ENCODE measurements around the gene TIGD1. TPM values are rescaled to one million over a fixed set of nuclear protein-coding genes. Genes with fewer than 3 reads are reported as not detected.

TIGD1 gene
- total and polyA plus RNA-seq, 11 donors: 0.99 to 3.8 (median 1.6) TPM

DNA sequence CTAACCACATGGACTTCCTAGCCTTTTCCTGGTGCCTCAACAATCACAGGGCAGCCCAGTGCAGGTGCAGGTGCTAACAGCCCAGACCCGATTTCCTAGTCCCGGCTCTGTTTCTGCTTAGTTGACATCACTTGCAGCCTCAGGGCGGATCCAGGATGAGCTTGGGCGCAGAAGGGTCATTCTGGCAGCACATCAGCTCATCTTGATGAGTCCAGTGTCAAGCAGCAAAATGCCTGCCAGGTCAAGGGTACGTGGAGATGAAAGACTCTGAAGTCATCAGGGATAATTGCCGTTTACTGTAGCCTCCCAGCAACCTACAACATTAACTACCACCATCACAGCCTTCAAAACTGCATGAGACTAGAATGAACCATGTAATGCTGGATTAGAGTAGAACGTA lies 43.6 kb upstream of the TIGD1 start:
- intact Hi-C loops (cut with DNase I): no loop called here
- Histone ChIP-seq H3K36me3 (no peaks in the 10 kb centered on the region), H3K9me3 (no peaks in the 10 kb centered on the region), H3K4me1 (peaks cover 0 to 18% (median 4%) of the 10 kb centered on the region in 12 donors), H3K4me3 (no peak overlapping the region), H3K27ac (no peak overlapping the region), H3K27me3 (no peaks in the 10 kb centered on the region)
- 76 to 93% (median 85%) methylated on average over 7 of the region's 7 CpGs for WGBS, 4 donors
- DNase-seq (no peak), ATAC-seq (no peak)
- no peak for TF ChIP-seq POLR2A (IDR thresholded peaks at IDR 0.05)
- TF ChIP-seq, protein P1, sequence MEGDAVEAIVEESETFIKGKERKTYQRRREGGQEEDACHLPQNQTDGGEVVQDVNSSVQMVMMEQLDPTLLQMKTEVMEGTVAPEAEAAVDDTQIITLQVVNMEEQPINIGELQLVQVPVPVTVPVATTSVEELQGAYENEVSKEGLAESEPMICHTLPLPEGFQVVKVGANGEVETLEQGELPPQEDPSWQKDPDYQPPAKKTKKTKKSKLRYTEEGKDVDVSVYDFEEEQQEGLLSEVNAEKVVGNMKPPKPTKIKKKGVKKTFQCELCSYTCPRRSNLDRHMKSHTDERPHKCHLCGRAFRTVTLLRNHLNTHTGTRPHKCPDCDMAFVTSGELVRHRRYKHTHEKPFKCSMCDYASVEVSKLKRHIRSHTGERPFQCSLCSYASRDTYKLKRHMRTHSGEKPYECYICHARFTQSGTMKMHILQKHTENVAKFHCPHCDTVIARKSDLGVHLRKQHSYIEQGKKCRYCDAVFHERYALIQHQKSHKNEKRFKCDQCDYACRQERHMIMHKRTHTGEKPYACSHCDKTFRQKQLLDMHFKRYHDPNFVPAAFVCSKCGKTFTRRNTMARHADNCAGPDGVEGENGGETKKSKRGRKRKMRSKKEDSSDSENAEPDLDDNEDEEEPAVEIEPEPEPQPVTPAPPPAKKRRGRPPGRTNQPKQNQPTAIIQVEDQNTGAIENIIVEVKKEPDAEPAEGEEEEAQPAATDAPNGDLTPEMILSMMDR (IDR thresholded peaks at IDR 0.05): no peak

DNA sequence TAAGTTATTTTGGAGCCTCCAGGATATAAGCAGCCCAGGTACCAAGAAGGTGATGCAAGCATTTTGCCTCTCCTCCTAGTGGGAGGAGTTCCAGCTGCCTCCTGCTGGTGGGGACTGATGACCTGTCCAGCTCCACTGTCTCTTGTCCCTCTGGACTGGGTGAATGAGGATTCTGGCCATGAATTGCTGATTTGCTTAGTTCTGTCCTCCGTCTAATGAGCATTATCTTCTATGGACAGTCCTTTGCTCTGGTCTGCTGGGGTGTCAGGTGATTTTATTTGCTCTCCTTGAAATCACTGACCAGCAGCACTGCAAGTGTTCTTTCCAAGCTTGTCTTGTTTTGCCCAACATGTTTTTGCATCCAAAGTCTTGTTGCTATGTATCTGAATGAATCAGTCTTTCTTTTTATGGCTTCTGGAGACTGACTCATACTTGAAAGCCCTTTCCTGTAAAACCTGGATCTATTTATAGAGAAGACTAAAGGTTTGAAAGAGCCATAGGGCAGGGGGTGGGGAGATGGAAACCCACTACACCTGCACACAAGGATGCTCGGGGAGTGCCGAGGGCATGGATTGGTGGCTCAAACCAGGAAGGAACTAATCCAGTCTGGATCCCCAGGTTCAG lies 42.5 kb upstream of the TIGD1 start:
- intact Hi-C loops (cut with DNase I): no loop called here

DNA sequence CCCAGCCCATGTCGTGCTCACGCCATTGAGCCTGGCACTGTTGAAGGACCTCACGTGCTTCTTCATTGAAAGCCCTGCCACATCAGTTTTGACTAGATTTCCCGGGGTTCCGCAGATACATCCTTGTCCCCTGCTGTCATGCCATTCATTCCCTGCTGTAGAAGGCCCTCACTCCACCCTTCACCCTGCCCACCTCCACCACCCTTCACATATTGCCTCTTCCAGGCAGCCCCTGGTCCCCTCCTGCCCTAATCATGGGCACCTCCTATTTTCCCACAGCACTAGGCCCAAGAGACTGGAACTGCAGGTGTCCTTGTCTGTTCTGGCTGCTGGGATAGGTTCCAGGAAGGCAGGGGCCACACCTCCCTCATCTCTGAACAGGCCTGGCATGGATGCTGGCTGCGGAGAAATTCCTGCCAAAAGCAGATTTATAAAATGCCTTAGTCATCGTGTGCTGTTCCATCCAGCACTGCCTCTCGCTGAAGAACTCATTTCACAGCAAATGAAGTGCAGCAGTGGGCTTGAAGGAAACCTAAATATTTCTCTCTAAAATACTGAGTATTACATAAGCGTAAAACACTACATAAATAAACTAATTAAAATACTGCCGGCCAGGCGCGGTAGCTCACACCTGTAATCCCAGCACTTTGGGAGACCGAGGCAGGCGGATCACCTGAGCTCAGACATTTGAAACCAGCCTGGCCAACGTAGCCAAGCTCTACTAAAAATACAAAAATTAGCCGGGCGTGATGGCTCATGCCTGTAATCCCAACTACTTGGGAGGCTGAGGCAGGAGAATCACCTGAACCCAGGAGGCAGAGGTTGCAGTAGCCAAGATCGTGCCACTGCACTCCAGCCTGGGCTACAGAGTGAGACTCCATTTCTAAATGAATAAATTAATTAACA lies 38.6 kb upstream of the TIGD1 start:
- 76 to 84% (median 82%) methylated on average over 18 of the region's 18 CpGs for WGBS, 4 donors
- no peak for TF ChIP-seq POLR2A (IDR thresholded peaks at IDR 0.05)
- TF ChIP-seq, protein P1 (IDR thresholded peaks at IDR 0.05): no peak
- no peak overlapping the region for H3K4me3 ChIP-seq
- H3K27ac ChIP-seq: peak overlapping the region in 5 of 12 donors; percentile 6 to 58 (median 13)
- peaks cover 0 to 5% (median 0%) of the 10 kb centered on the region in 12 donors for H3K9me3 ChIP-seq
- DNase-seq (peak in 3 of 5 donors; percentile 34 to 62 (median 49)), ATAC-seq (peak; percentile 21 to 60 (median 58))
- H3K4me1 ChIP-seq: peaks cover 0 to 25% (median 8%) of the 10 kb centered on the region in 12 donors
- intact Hi-C loops (cut with DNase I): no loop called here
- no peaks in the 10 kb centered on the region for H3K27me3 ChIP-seq
- peaks cover 0 to 6% (median 0%) of the 10 kb centered on the region in 9 donors for H3K36me3 ChIP-seq

More for the DNA sequence above, 42.5 kb upstream of the TIGD1 start:
- DNase-seq (no peak), ATAC-seq (peak; percentile 47 to 81 (median 64))
- Histone ChIP-seq H3K27ac (peak overlapping the region in 4 of 12 donors; percentile 5 to 73 (median 60)), H3K36me3 (no peaks in the 10 kb centered on the region), H3K27me3 (no peaks in the 10 kb centered on the region), H3K4me1 (peaks cover 0 to 25% (median 6%) of the 10 kb centered on the region in 12 donors), H3K4me3 (no peak overlapping the region), H3K9me3 (no peaks in the 10 kb centered on the region)
- 77 to 86% (median 80%) methylated on average over 3 of the region's 3 CpGs for WGBS, 4 donors
- TF ChIP-seq POLR2A (IDR thresholded peaks at IDR 0.05): no peak
- TF ChIP-seq, protein P1 (IDR thresholded peaks at IDR 0.05): no peak

DNA sequence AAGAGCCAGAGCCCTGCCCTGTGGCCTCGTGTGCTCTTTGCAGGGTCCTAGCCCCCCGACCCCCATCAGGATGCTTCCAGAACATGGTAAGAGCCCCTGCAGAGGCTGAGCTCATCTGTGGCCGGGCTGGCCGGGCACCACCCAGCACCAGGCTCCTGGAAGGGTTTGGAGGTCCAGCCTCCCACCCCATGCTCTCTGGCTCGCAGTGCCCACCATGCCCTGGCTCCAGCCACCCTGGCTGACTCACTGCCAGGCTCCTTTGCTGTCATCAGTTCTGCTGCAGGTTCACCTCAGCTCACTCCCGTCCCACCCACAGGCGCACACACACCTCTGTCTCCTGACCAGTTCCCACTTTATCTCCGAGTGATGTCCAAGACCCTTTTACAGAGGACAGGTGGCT lies 37.7 kb upstream of the TIGD1 start:
- DNase-seq (no peak), ATAC-seq (peak in 1 of 4 donors; percentile 4)
- WGBS, 4 donors: 83 to 98% (median 92%) methylated on average over 6 to 8 of the region's 8 CpGs
- Histone ChIP-seq H3K36me3 (peaks cover 0 to 15% (median 6%) of the 10 kb centered on the region in 9 donors), H3K27me3 (no peaks in the 10 kb centered on the region), H3K4me1 (peaks cover 0 to 18% (median 6%) of the 10 kb centered on the region in 12 donors), H3K4me3 (no peak overlapping the region), H3K27ac (no peak overlapping the region), H3K9me3 (peaks cover 0 to 10% (median 0%) of the 10 kb centered on the region in 12 donors)
- TF ChIP-seq POLR2A (IDR thresholded peaks at IDR 0.05): no peak
- TF ChIP-seq, protein P1 (IDR thresholded peaks at IDR 0.05): no peak
- intact Hi-C loops (cut with DNase I): no loop called here
